Measurements from ENCODE around the gene RUVBL1. TPM values are rescaled to one million over a fixed set of nuclear protein-coding genes. Genes with fewer than 3 reads are reported as not detected.

The RUVBL1 gene
- total and polyA plus RNA-seq, 2 donors: 24.2 to 28.5 TPM

DNA sequence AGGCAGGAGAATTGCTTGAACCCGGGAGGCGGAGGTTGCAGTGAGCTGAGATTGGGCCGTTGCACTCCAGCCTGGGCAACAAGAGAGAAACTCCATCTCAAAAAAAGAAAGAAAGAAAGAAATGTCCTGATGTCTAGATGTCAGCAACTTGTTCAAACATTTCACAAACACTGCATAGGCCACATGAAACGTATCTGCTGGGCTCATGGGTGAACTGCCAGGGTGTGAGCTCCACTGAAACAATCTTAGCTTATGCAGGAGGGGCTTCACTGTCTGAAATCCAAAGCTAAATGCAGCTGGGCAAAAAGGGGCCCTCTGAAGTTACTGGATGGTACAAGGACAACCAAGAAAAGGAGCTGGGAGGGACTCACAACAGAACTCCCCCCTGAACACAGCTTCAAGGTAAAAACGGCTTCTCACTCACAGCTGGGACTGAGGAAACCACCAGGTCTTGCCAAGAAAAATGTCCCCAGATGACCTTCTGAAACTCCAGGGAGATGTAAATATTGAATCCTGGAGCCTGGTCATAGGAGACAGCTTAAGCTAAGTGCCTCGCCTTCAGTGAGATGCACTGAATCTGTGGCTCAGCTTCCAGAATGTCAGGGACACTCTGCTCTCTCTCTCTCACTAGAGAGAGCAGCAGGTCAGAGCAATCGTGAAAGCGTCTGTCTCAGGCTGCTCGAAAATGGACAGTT is 39.5 kb downstream of the RUVBL1 start:
- no peaks in the 10 kb centered on the region for H3K4me1 ChIP-seq (ENCODE audit: insufficient read depth)
- WGBS: 45% methylated on average over 9 of the region's 9 CpGs
- H3K36me3 ChIP-seq (ENCODE audit: insufficient read depth): no peaks in the 10 kb centered on the region
- H3K4me3 ChIP-seq (ENCODE audit: low read depth, low read length): no peak overlapping the region
- no peak overlapping the region for H3K27ac ChIP-seq (ENCODE audit: low read depth)
- DNase-seq (ENCODE audit: extremely low spot score): peak; percentile 15

DNA sequence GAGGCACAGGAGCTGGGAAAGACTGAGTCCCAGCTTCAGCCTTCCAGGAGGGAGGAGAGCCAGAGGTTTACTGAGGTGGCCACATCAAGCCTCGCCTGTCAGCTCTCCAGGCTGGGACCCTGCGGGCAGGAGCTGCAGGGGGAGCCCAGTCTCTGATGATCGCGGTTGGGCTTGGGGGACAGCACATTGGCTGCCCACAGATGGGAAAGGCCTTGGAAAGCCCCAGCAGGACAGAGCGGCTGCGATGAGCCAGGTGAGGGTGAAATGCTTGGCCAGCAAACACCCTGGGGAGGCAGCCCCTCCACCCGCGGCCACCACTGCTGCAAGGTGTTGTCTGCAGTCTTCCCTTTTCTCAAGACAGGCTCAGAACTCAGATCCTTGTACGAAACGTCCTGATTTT is 40.2 kb downstream of the RUVBL1 start:
- Histone ChIP-seq H3K27ac (ENCODE audit: low read depth) (no peak overlapping the region), H3K4me1 (ENCODE audit: insufficient read depth) (no peaks in the 10 kb centered on the region), H3K36me3 (ENCODE audit: insufficient read depth) (no peaks in the 10 kb centered on the region), H3K4me3 (ENCODE audit: low read depth, low read length) (no peak overlapping the region)
- 55% methylated on average over 10 of the region's 10 CpGs for WGBS
- no peak for DNase-seq (ENCODE audit: extremely low spot score)

DNA sequence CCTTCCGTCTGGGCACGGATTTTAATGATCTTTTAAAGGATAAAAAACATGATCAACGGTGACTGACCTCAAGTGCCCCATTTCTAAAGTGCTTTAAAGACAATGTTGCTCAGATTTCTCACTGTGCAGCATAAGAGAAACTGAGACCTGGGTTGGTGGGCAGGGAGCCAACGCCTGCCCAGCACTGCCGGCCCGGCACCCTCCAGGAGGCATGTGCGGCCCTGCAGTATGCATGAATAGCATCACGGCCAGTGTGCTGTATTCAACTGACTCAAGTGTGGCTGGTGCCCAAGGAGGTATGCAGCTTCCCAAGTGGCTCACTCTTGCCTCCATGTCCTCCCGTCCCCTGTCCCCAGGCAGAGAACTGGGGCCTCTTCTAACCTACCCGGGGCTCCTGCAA is 41.1 kb downstream of the RUVBL1 start:
- Histone ChIP-seq H3K36me3 (ENCODE audit: insufficient read depth) (no peaks in the 10 kb centered on the region), H3K4me1 (ENCODE audit: insufficient read depth) (no peaks in the 10 kb centered on the region), H3K27ac (ENCODE audit: low read depth) (no peak overlapping the region), H3K4me3 (ENCODE audit: low read depth, low read length) (no peak overlapping the region)
- WGBS: 88% methylated on average over 10 of the region's 10 CpGs
- DNase-seq (ENCODE audit: extremely low spot score): no peak

DNA sequence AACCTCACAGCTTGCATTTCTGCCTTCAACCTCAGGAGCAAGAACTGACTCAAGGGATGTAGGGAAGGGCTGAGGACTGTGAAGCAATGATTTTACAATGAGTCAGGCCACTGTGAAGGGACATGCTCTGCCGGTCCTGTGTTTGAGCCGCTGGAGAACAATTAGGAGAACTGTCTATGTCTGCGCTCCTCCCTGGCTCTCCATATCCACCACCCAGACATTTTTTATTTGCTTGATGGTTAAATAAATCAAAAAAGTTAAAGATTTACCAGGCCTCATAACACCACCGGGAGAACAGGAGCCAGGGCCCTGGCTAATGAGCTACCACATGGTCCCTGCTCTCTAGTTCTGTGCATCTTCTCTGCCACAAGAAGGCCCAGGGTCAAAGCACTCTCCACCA is 41.8 kb downstream of the RUVBL1 start:
- Histone ChIP-seq H3K4me3 (ENCODE audit: low read depth, low read length) (no peak overlapping the region), H3K4me1 (ENCODE audit: insufficient read depth) (peaks cover under 1% of the 10 kb centered on the region), H3K27ac (ENCODE audit: low read depth) (no peak overlapping the region), H3K36me3 (ENCODE audit: insufficient read depth) (no peaks in the 10 kb centered on the region)
- 94% methylated on average over 4 of the region's 4 CpGs for WGBS
- no peak for DNase-seq (ENCODE audit: extremely low spot score)

DNA sequence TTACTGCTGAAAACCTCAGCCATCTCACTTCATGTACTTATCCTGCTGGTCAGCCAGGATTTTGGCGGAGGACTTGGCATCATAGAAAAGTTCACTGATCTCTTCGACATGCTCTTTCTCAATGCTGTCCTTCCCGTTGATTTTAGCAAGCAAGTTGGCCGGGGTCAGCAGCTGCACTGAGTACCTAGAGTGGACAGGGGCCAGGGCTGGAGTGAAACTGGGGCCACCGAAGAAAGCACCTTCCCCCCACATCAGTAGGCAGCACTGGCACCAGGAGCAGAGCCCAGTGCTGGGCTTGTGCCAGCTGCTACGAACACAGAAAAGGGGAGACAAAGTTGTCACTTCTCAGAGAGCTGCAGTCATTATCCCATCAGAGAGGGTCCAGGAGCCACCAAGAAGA is 42.4 kb downstream of the RUVBL1 start:
- H3K27ac ChIP-seq (ENCODE audit: low read depth): no peak overlapping the region
- H3K4me1 ChIP-seq (ENCODE audit: insufficient read depth): peaks cover 3% of the 10 kb centered on the region
- no peaks in the 10 kb centered on the region for H3K36me3 ChIP-seq (ENCODE audit: insufficient read depth)
- no peak for DNase-seq (ENCODE audit: extremely low spot score)
- H3K4me3 ChIP-seq (ENCODE audit: low read depth, low read length): no peak overlapping the region
- 87% methylated on average over 6 of the region's 6 CpGs for WGBS

DNA sequence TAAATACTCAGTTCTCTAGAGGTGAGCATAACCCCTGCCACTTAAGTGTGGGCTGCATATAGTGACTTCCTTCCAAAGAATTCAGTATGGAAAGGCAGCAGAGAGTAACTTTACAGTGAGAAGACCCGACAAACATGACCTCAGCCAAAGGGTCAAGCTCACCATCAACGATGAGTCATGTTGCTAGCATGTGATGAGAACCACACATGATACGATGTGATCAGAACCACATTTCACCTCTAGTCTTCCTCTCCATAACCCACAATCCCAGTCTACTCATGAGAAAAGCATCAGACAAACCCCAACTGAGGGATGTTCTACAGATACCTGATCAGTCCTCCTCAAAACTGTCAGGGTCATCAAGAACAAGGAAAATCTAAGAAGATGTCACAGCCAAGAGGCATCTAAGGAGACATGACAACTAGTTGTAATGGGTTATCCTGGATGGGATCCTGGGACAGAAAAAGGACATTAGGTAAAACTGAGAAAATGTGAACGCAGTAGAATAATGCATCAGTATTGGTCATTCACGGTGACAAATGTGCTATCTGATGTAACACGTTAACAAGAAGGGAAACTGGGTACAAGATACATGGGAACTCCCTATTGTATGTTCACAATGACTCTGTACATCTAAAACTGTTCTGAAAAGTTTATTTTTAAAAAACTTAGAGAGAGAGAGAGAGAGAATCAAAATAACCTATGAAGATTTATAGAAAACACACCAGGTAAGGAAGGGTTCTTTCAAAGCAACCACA is 43.1 kb downstream of the RUVBL1 start:
- H3K4me3 ChIP-seq (ENCODE audit: low read depth, low read length): no peak overlapping the region
- H3K4me1 ChIP-seq (ENCODE audit: insufficient read depth): peaks cover 3% of the 10 kb centered on the region
- no peak for DNase-seq (ENCODE audit: extremely low spot score)
- no peak overlapping the region for H3K27ac ChIP-seq (ENCODE audit: low read depth)
- WGBS: 69% methylated on average over 6 of the region's 6 CpGs
- H3K36me3 ChIP-seq (ENCODE audit: insufficient read depth): no peaks in the 10 kb centered on the region

DNA sequence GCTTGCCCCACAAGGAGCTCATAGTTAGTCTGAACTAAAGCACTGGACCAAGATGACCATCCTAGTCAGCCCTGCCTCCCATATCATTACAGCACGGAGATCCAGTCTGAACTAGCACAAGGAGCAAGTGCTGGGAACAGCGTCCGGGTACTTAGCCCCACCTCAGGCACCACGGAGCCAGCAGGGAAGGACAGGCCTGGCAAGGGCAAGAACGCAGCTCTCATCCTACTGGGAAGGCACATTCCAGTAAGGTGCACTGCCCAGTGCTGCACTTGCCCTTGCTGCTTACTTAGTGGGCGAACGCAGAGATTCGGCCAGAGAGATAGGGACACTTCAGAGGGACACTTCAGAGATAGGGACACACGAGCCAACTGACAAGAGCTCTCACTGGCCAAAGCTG is 43.8 kb downstream of the RUVBL1 start:
- peaks cover 3% of the 10 kb centered on the region for H3K4me1 ChIP-seq (ENCODE audit: insufficient read depth)
- no peak for DNase-seq (ENCODE audit: extremely low spot score)

DNA sequence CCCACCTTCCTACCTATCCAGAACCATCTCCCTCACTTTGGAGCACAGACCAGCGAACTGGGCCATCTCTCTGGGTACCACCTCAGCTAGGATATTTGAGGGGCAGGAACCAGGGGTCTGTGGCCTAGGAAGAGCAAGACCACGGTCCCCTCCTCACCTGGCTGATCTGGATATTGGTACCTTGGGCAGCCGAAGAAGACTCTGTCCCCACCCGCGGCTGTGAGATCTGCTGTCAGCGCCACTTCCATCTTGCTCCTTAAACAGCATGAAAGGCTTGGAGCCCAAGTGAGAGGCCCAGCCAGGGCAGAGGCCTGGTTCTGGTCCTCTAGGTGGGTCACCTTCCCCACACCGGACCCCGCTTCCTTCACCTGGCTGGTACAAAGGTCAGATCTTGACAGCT is 44.7 kb downstream of the RUVBL1 start:
- Histone ChIP-seq H3K36me3 (ENCODE audit: insufficient read depth) (no peaks in the 10 kb centered on the region), H3K4me1 (ENCODE audit: insufficient read depth) (peaks cover 3% of the 10 kb centered on the region), H3K27ac (ENCODE audit: low read depth) (no peak overlapping the region), H3K4me3 (ENCODE audit: low read depth, low read length) (no peak overlapping the region)
- no peak for DNase-seq (ENCODE audit: extremely low spot score)
- WGBS: 94% methylated on average over 8 of the region's 8 CpGs

More for the DNA sequence above, 43.8 kb downstream of the RUVBL1 start:
- H3K36me3 ChIP-seq (ENCODE audit: insufficient read depth): no peaks in the 10 kb centered on the region
- 94% methylated on average over 9 of the region's 9 CpGs for WGBS
- H3K4me3 ChIP-seq (ENCODE audit: low read depth, low read length): no peak overlapping the region
- no peak overlapping the region for H3K27ac ChIP-seq (ENCODE audit: low read depth)

DNA sequence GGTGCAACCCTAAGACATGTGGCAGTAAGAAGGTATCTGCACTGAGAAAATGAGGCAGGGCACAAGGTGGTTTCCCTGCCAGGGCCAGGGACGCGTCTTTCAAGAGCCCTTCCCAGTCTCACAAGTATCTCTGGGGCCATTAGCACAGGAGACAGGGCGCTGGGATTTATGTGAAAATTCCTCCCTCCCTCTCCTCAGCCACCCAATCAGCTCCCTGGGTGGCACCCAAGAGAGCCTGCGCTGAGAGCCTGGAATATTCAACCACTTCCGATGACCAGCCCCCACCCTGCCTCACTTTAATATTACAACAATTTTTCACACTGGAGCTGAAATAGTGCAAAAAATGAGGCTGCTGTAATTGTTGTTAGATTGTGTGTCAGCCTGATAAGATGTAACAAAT is 45.3 kb downstream of the RUVBL1 start:
- no peak overlapping the region for H3K4me3 ChIP-seq (ENCODE audit: low read depth, low read length)
- no peak overlapping the region for H3K27ac ChIP-seq (ENCODE audit: low read depth)
- peaks cover 3% of the 10 kb centered on the region for H3K4me1 ChIP-seq (ENCODE audit: insufficient read depth)
- WGBS: 96% methylated on average over 5 of the region's 5 CpGs
- H3K36me3 ChIP-seq (ENCODE audit: insufficient read depth): no peaks in the 10 kb centered on the region
- DNase-seq (ENCODE audit: extremely low spot score): no peak

DNA sequence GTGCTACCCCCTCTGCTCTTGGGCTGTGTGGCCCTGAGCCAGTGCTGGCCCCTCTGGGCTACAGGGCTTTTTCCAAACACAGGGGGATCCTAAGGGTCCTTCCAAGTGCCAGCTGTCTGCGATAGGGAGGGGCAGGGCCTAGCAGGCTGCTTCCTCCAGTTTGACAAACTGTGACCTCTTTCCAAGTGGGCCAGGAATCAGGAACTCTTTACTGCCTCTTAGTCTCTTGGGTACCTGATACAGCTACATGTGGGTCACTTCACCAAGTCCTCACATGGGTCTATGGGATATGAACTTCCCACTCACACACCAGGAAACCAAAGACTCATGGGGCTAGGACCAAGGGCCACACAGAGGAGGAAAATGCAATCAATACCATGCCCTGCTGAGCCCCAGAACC is 45.9 kb downstream of the RUVBL1 start:
- Histone ChIP-seq H3K4me3 (ENCODE audit: low read depth, low read length) (no peak overlapping the region), H3K27ac (ENCODE audit: low read depth) (no peak overlapping the region), H3K4me1 (ENCODE audit: insufficient read depth) (peaks cover 3% of the 10 kb centered on the region), H3K36me3 (ENCODE audit: insufficient read depth) (no peaks in the 10 kb centered on the region)
- DNase-seq (ENCODE audit: extremely low spot score): no peak
- WGBS: 46% methylated on average over 1 of the region's 1 CpG

DNA sequence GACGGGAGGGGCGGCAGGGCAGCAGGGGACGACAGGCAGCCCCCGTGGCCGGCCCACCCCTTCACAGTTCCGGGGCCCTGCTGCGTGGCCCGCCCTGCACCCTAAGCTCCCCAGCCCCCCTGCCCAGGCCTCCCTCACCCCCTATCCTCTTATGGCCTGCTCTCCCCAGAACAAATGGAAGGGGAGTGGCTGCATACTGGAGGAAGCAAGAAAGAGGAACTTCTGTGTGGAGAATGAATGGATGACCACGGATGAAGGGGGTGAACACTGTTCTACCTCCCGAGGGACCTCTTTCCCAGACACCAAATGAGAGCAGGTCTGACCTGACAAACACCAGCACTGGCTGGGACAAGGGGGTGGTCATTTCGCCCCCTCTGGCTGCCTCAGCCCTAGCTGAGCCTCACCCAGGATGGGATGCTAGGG is 46.4 kb downstream of the RUVBL1 start:
- Histone ChIP-seq H3K4me3 (ENCODE audit: low read depth, low read length) (peak overlapping the region; percentile 38), H3K27ac (ENCODE audit: low read depth) (no peak overlapping the region), H3K36me3 (ENCODE audit: insufficient read depth) (no peaks in the 10 kb centered on the region), H3K4me1 (ENCODE audit: insufficient read depth) (peaks cover 3% of the 10 kb centered on the region)
- no peak for DNase-seq (ENCODE audit: extremely low spot score)
- 21% methylated on average over 11 of the region's 11 CpGs for WGBS

DNA sequence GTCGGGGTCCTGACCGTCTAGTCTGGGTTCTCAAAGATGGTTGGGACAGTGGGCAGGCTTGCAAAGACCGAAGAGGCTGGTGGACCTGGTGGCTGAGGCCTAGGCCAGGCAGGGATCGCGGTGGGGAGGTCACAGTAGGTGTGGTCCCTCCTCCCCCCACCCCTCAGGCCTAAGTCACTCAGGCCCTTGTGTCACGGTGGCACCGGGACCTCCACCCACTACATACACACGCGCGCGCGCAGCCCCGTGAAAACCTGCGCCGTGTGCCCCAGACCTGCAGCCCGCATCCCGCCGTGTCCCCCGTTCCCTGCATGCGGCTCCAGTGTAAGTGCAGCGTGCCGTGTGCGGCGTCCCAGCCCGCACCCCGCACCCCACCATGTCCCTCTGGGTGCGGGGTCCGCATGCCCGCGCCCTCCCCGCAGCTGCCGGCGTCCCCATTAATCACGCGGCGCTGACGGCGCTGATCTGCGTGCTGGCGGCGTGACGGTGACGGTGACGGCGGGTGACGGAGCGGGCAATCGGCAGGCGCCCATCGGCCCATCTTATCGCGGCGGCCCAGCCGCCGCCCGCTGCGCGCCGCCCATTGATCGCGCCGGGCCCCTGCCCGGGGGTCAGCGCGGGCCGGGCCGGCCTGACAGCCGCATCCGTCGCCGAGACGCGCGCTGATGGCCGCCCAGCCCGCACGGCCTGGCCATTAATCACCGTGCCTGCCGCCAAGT is 47.0 kb downstream of the RUVBL1 start:
- WGBS: 6% methylated on average over 79 of the region's 79 CpGs
- no peak overlapping the region for H3K27ac ChIP-seq (ENCODE audit: low read depth)
- no peak for DNase-seq (ENCODE audit: extremely low spot score)
- H3K4me1 ChIP-seq (ENCODE audit: insufficient read depth): peaks cover 3% of the 10 kb centered on the region
- peak overlapping the region; percentile 38 for H3K4me3 ChIP-seq (ENCODE audit: low read depth, low read length)
- H3K36me3 ChIP-seq (ENCODE audit: insufficient read depth): no peaks in the 10 kb centered on the region

DNA sequence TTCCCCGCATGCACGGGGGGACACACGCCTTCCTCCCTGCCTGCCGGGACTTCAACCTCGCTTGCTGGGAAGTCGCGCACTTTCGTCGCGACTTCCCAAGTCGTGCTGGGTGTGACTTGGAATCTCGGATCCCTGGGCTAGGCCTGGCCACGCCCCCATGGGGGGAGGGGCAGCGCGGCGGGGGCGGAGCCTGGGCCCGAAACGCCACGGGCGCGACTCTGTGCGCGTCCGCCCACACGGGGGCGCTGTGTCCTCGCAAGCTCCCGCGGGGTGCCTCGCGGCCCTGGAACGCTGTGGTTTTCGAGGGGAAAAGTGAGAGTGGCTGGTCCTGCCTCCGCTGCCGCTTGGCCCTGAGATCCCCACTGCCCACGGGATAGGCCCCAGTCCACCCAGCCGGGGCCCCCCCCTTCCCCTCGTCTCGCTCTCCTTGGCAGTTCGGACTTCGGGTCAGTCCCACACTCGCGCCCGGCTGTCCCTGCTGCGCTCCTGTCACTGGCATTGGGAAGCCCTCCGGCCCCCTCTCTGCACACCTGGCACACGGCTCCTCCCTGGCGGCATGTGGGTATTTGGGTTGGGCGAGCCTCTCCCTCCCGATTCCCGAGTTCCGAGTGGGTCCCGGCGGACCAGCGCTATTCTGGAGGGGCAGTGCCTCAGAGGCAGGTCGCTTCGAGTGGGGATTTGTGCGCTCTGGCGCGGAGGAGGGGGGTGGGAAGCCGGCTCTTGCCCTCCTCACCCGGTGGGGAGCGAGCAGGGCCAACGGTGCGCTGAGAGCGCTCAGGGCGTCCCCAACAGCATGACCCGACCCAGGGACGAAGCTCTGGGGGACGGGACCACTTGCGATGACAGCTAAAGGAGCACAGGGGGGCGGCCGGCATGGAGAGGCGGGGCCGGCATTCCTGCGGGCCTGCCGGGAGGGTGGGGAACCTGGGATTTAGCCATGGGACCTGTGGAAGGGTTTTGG is 47.8 kb downstream of the RUVBL1 start:
- Histone ChIP-seq H3K27ac (ENCODE audit: low read depth) (no peak overlapping the region), H3K4me3 (ENCODE audit: low read depth, low read length) (peak overlapping the region; percentile 38), H3K4me1 (ENCODE audit: insufficient read depth) (peaks cover 3% of the 10 kb centered on the region), H3K36me3 (ENCODE audit: insufficient read depth) (no peaks in the 10 kb centered on the region)
- DNase-seq (ENCODE audit: extremely low spot score): peak; percentile 43
- WGBS: 2% methylated on average over 78 of the region's 78 CpGs
